IMR-90 (cell line): ENCODE measurements around the gene KCTD12. TPM values are rescaled to one million over a fixed set of nuclear protein-coding genes. Genes with fewer than 3 reads are reported as not detected.

Experiments used
- ATAC-seq: fragments of 200-7000 bp; cut with Tn5 transposase; 2 replicates; pipeline ENCODE4 v1.9.1; 2020; ENCODE audit warnings: low read depth, mild to moderate bottlenecking, moderate library complexity
- BruUV-seq: library from RNA; stranded (reverse); fragments of 400-500 nt; replicated peaks from 2 replicates; lab custom pipeline; 2021; lab: Mats Ljungman, UMichigan
- CTCF ChIA-PET: fragments of 300-600 bp; formaldehyde crosslinking; extraction: SDS; loops from one replicate; lab custom pipeline; 2021; ENCODE audit warnings: antibody characterized with exemption; lab: Yijun Ruan, JAX
- POLR2A ChIA-PET: fragments of 300-600 bp; sonication (Branson Sonifier 250); formaldehyde crosslinking; loops from one replicate; lab custom pipeline; 2022; ENCODE audit warnings: antibody characterized with exemption; ENCODE audit not compliant: unreplicated experiment; lab: Charles Lee
- DNase-seq: peaks from one replicate; pipeline ENCODE4 v3.0.0; 2013
- H2AFZ ChIP-seq: replicated peaks from 2 replicates; pipeline ENCODE3; 2013; ENCODE audit warnings: low read length, mild to moderate bottlenecking; ENCODE audit not compliant: poor library complexity
- H2AK5ac ChIP-seq: 2 replicates; pipeline ENCODE4 v1.6.1; 2013; ENCODE audit warnings: low read depth, low read length, inconsistent platforms
- H2AK9ac ChIP-seq: replicated peaks from 2 replicates; pipeline ENCODE3; 2013; ENCODE audit warnings: mild to moderate bottlenecking, low read depth, low read length, moderate library complexity; ENCODE audit not compliant: poor library complexity
- H2BK120ac ChIP-seq: 2 replicates; pipeline ENCODE4 v1.6.1; 2013; ENCODE audit warnings: low read depth, low read length, inconsistent platforms
- H2BK15ac ChIP-seq: 3 replicates; pipeline ENCODE4 v1.6.1; 2013; ENCODE audit warnings: low read depth, low read length, inconsistent platforms
- H2BK20ac ChIP-seq: 2 replicates; pipeline ENCODE4 v1.6.1; 2013; ENCODE audit warnings: low read depth, mild to moderate bottlenecking, inconsistent platforms, low read length, moderate library complexity
- H2BK5ac ChIP-seq: 2 replicates; pipeline ENCODE4 v1.6.1; 2013; ENCODE audit warnings: mild to moderate bottlenecking, low read depth, low read length, inconsistent platforms; ENCODE audit not compliant: poor library complexity, severe bottlenecking
- H3K14ac ChIP-seq: replicated peaks from 2 replicates; pipeline ENCODE4 v1.6.1; 2013; ENCODE audit warnings: low read depth, low read length, inconsistent platforms
- H3K18ac ChIP-seq: 2 replicates; pipeline ENCODE4 v1.6.1; 2013; ENCODE audit warnings: low read depth, low read length, control low read depth
- H3K23ac ChIP-seq: 2 replicates; pipeline ENCODE4 v1.6.1; 2013; ENCODE audit warnings: low read depth, low read length, inconsistent platforms
- H3K27ac ChIP-seq: 2 replicates; pipeline ENCODE4 v1.5.1; 2013; ENCODE audit warnings: mild to moderate bottlenecking, control low read depth, low read length; ENCODE audit not compliant: insufficient read depth
- H3K27me3 ChIP-seq: 2 replicates; pipeline ENCODE4 v1.6.1; 2013; ENCODE audit warnings: low read length; ENCODE audit not compliant: control insufficient read depth, insufficient read depth
- H3K36me3 ChIP-seq: 2 replicates; pipeline ENCODE4 v1.6.1; 2013; ENCODE audit warnings: low read length, mixed read lengths; ENCODE audit not compliant: control insufficient read depth, insufficient read depth
- H3K4ac ChIP-seq: 2 replicates; pipeline ENCODE4 v1.6.1; 2013; ENCODE audit warnings: low read depth, low read length, inconsistent platforms
- H3K4me1 ChIP-seq: 2 replicates; pipeline ENCODE4 v1.6.1; 2013; ENCODE audit warnings: low read length, mixed read lengths; ENCODE audit not compliant: control insufficient read depth, insufficient read depth
- H3K4me2 ChIP-seq: 2 replicates; pipeline ENCODE4 v1.6.1; 2013; ENCODE audit warnings: low read depth, mild to moderate bottlenecking, control low read depth, low read length, moderate library complexity
- H3K4me3 ChIP-seq: 2 replicates; pipeline ENCODE4 v1.5.1; 2013; ENCODE audit warnings: low read depth, mild to moderate bottlenecking, control low read depth, low read length, moderate library complexity; ENCODE audit not compliant: insufficient read depth
- H3K56ac ChIP-seq: 2 replicates; pipeline ENCODE4 v1.6.1; 2013; ENCODE audit warnings: low read length, inconsistent platforms; ENCODE audit not compliant: insufficient read depth; ENCODE audit errors: extremely low read depth
- H3K79me1 ChIP-seq, 2 experiments: 2 replicates each; pipeline ENCODE4 v1.6.1; 2013; ENCODE audit warnings: low read length in 2 of 2, inconsistent platforms in 1 of 2, low read depth in 1 of 2
- H3K9ac ChIP-seq: 2 replicates; pipeline ENCODE4 v1.6.1; 2013; ENCODE audit warnings: low read depth, low read length, control low read depth
- H3K9me1 ChIP-seq: 2 replicates; pipeline ENCODE4 v1.6.1; 2013; ENCODE audit warnings: low read length, inconsistent platforms; ENCODE audit not compliant: insufficient read depth
- H3K9me3 ChIP-seq: 2 replicates; pipeline ENCODE4 v1.6.1; 2013; ENCODE audit warnings: low read length; ENCODE audit not compliant: control insufficient read depth, insufficient read depth
- H4K20me1 ChIP-seq: 2 replicates; pipeline ENCODE4 v1.6.1; 2013; ENCODE audit warnings: low read length, inconsistent platforms; ENCODE audit not compliant: insufficient read depth
- H4K5ac ChIP-seq: 2 replicates; pipeline ENCODE4 v1.6.1; 2013; ENCODE audit warnings: mild to moderate bottlenecking, low read depth, low read length, control low read depth
- H4K8ac ChIP-seq, 2 experiments: 2 replicates each; pipeline ENCODE4 v1.6.1; 2013; ENCODE audit warnings: low read depth in 2 of 2, low read length in 2 of 2, control low read depth in 1 of 2, inconsistent platforms in 1 of 2
- H4K91ac ChIP-seq: 2 replicates; pipeline ENCODE4 v1.6.1; 2013; ENCODE audit warnings: low read depth, low read length, inconsistent platforms; ENCODE audit not compliant: insufficient read depth
- BHLHE40 ChIP-seq: fragments of 150-350 bp; IDR thresholded peaks from 2 replicates; pipeline ENCODE4 v1.6.1; 2016; ENCODE audit warnings: mild to moderate bottlenecking, low read depth, low read length
- CEBPB ChIP-seq: IDR thresholded peaks from 2 replicates; pipeline ENCODE4 v1.6.1; 2012; ENCODE audit warnings: low read depth, low read length, improper control_type of control experiment
- CHD1 ChIP-seq: IDR thresholded peaks from 2 replicates; pipeline ENCODE4 v1.6.1; 2012; ENCODE audit warnings: low read depth, low read length, improper control_type of control experiment
- FOS ChIP-seq: fragments of 150-350 bp; IDR thresholded peaks from 2 replicates; pipeline ENCODE4 v1.6.1; 2016; ENCODE audit warnings: low read depth, low read length
- MAFK ChIP-seq: IDR thresholded peaks from 2 replicates; pipeline ENCODE4 v1.6.1; 2012; ENCODE audit warnings: low read depth, low read length, improper control_type of control experiment
- MAZ ChIP-seq: IDR thresholded peaks from 2 replicates; pipeline ENCODE4 v1.6.1; 2012; ENCODE audit warnings: low read depth, mild to moderate bottlenecking, low read length, improper control_type of control experiment, moderate library complexity, borderline replicate concordance
- MXI1 ChIP-seq: IDR thresholded peaks from 2 replicates; pipeline ENCODE4 v1.6.1; 2012; ENCODE audit warnings: low read depth, mild to moderate bottlenecking, low read length, moderate library complexity, borderline replicate concordance
- NFE2L2 ChIP-seq: fragments of 150-350 bp; IDR thresholded peaks from 2 replicates; pipeline ENCODE4 v1.6.1; 2016; ENCODE audit warnings: low read depth, mild to moderate bottlenecking, low read length
- POLR2A ChIP-seq: IDR thresholded peaks from 2 replicates; pipeline ENCODE4 v1.6.1; 2012; ENCODE audit warnings: mild to moderate bottlenecking, low read depth, low read length
- RAD21 ChIP-seq: IDR thresholded peaks from 2 replicates; pipeline ENCODE4 v1.6.1; 2012; ENCODE audit warnings: low read length, improper control_type of control experiment
- RCOR1 ChIP-seq: IDR thresholded peaks from 2 replicates; pipeline ENCODE4 v1.6.1; 2012; ENCODE audit warnings: mild to moderate bottlenecking, low read length, improper control_type of control experiment; ENCODE audit not compliant: insufficient replicate concordance
- RFX5 ChIP-seq: IDR thresholded peaks from 2 replicates; pipeline ENCODE4 v1.8.0; 2012; ENCODE audit warnings: low read depth, mild to moderate bottlenecking, low read length, moderate library complexity
- SMC3 ChIP-seq: fragments of 150-350 bp; IDR thresholded peaks from 2 replicates; pipeline ENCODE4 v1.6.1; 2016; ENCODE audit warnings: low read depth, mild to moderate bottlenecking, antibody characterized with exemption, low read length, moderate library complexity
- WGBS, 2 experiments: methylation state at CpG; one replicate each; pipeline versions ENCODE4 v1.1.5 to v1.1.7; 2013; ENCODE audit warnings: missing lambda C conversion rate in 2 of 2; ENCODE audit not compliant: insufficient read length in 1 of 2; ENCODE audit errors: extremely low coverage in 2 of 2; 5-methylcytosine and 5-hydroxymethylcytosine counted together
- dilution Hi-C: fragments of 300-500 bp; cut with HindIII; formaldehyde crosslinking; loops from one replicate; pipeline ENCODE4 v1.14.3; 2018; ENCODE audit warnings: low sequenced_read_pairs; ENCODE audit not compliant: unreplicated experiment
- in situ Hi-C: fragments of 300-500 bp; cut with MboI; formaldehyde crosslinking; loops from 3 replicates; pipeline ENCODE4 v1.14.3; 2019; ENCODE audit warnings: low sequenced_read_pairs, inconsistent platforms, mixed read lengths
- intact Hi-C: fragments of 100-400 bp; cut with micrococcal nuclease; formaldehyde crosslinking; loops from 2 replicates; pipeline ENCODE4 v1.10.0; 2022
- polyA plus RNA-seq, 3 experiments: library from polyadenylated mRNA; depleted of rRNA; stranded (reverse); fragments of >200 nt; gene quantifications; 2 replicates each; pipeline ENCODE4 v1.2.3, GENCODE V29; 2012; ENCODE audit warnings: low replicate concordance in 1 of 3
- total RNA-seq: library from RNA; depleted of rRNA; stranded (reverse); fragments of >200 nt; gene quantifications from 2 replicates; pipeline ENCODE4 v1.2.3, GENCODE V29; 2012
- TF ChIP-seq, protein P1 (sequence below): conservative IDR thresholded peaks from 2 replicates; pipeline ENCODE4 v1.5.1; 2012; ENCODE audit warnings: mild to moderate bottlenecking, low read depth, low read length, improper control_type of control experiment
- TF ChIP-seq, protein P2 (sequence below): fragments of 150-350 bp; IDR thresholded peaks from 2 replicates; pipeline ENCODE4 v1.6.1; 2017; ENCODE audit warnings: mild to moderate bottlenecking, antibody characterized with exemption, low read length, low read depth
- TF ChIP-seq, protein P3 (sequence below): fragments of 150-350 bp; IDR thresholded peaks from 2 replicates; pipeline ENCODE4 v1.6.1; 2016; ENCODE audit warnings: low read depth, mild to moderate bottlenecking, low read length, moderate library complexity, borderline replicate concordance

Gene KCTD12
- total and polyA plus RNA-seq, 2 of the 4 experiments (the other 2 are of a cell fraction) = 1.8 to 1.9 TPM

DNA sequence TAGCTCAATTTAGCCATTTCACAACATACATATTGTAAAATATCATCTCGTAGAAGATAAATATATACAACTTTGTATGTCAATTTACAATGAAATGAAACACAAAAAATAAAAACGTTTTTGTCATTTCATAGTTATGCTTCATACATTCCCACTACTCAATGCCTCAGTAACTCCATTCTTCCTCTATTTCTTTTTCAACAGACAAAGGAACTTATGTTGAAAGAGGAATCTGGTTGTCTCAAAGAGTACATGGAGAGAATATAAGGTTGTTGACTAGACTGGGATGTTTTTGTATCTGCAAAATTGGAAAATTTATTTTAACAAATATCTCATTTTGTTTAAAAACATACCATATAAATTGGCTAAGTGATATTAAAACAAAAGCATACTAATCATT is 12.8 kb downstream of the KCTD12 start:
- CTCF ChIA-PET = interaction anchor here (1.0 kb wide), 1 partner anchor 10 kb away, joined by 3 read pairs; no protein-coding TSS in a partner anchor

More for the DNA sequence above, 12.8 kb downstream of the KCTD12 start:
- Histone ChIP-seq H3K36me3 (no peaks in the 10 kb centered on the region), H4K20me1 (no peaks in the 10 kb centered on the region), H2BK20ac (no peak overlapping the region), H3K56ac (no peak overlapping the region), H2AFZ (no peak overlapping the region), H3K9me3 (no peaks in the 10 kb centered on the region), H3K23ac (no peak overlapping the region), H3K27ac (no peak overlapping the region), H2AK9ac (no peak overlapping the region), H3K9me1 (no peaks in the 10 kb centered on the region), H2AK5ac (no peak overlapping the region), H2BK5ac (no peak overlapping the region), H3K4me2 (no peak overlapping the region), H3K4me3 (no peak overlapping the region), H2BK120ac (no peak overlapping the region), H3K14ac (no peak overlapping the region), H3K9ac (no peak overlapping the region), H3K79me1 (no peaks in the 10 kb centered on the region), H4K8ac (no peak overlapping the region), H4K5ac (no peak overlapping the region), H3K4me1 (no peaks in the 10 kb centered on the region), H3K27me3 (peaks cover 2% of the 10 kb centered on the region; the same call in 1 of the 2 replicates), H4K91ac (no peak overlapping the region), H2BK15ac (no peak overlapping the region), H3K4ac (no peak overlapping the region), H3K18ac (no peak overlapping the region)
- WGBS, 2 experiments = no CpG with 5 or more reads among the region's 2 CpGs
- no peak for ATAC-seq
- DNase-seq = no peak
- TF ChIP-seq, protein P1, sequence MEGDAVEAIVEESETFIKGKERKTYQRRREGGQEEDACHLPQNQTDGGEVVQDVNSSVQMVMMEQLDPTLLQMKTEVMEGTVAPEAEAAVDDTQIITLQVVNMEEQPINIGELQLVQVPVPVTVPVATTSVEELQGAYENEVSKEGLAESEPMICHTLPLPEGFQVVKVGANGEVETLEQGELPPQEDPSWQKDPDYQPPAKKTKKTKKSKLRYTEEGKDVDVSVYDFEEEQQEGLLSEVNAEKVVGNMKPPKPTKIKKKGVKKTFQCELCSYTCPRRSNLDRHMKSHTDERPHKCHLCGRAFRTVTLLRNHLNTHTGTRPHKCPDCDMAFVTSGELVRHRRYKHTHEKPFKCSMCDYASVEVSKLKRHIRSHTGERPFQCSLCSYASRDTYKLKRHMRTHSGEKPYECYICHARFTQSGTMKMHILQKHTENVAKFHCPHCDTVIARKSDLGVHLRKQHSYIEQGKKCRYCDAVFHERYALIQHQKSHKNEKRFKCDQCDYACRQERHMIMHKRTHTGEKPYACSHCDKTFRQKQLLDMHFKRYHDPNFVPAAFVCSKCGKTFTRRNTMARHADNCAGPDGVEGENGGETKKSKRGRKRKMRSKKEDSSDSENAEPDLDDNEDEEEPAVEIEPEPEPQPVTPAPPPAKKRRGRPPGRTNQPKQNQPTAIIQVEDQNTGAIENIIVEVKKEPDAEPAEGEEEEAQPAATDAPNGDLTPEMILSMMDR = no peak
- TF ChIP-seq CEBPB (no peak), POLR2A (no peak), MXI1 (no peak), SMC3 (no peak), RAD21 (no peak), RFX5 (no peak), MAFK (no peak), RCOR1 (no peak), BHLHE40 (no peak), CHD1 (no peak), MAZ (no peak), NFE2L2 (no peak), FOS (no peak)
- TF ChIP-seq, protein P2, sequence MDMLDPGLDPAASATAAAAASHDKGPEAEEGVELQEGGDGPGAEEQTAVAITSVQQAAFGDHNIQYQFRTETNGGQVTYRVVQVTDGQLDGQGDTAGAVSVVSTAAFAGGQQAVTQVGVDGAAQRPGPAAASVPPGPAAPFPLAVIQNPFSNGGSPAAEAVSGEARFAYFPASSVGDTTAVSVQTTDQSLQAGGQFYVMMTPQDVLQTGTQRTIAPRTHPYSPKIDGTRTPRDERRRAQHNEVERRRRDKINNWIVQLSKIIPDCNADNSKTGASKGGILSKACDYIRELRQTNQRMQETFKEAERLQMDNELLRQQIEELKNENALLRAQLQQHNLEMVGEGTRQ = no peak
- TF ChIP-seq, protein P3, sequence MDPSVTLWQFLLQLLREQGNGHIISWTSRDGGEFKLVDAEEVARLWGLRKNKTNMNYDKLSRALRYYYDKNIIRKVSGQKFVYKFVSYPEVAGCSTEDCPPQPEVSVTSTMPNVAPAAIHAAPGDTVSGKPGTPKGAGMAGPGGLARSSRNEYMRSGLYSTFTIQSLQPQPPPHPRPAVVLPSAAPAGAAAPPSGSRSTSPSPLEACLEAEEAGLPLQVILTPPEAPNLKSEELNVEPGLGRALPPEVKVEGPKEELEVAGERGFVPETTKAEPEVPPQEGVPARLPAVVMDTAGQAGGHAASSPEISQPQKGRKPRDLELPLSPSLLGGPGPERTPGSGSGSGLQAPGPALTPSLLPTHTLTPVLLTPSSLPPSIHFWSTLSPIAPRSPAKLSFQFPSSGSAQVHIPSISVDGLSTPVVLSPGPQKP = no peak
- BruUV-seq = no TSS peak
- dilution Hi-C loops (no loop called here), in situ Hi-C loops (no loop called here), intact Hi-C loops (no loop called here)
- POLR2A ChIA-PET = no interaction called here
